Measurements from ENCODE around the gene NLGN4X.

- TF ChIP-seq POLR2A (IDR thresholded peaks at IDR 0.05; ENCODE audit: low read depth, low read length), result no peak
- TF ChIP-seq TAF1 (IDR thresholded peaks at IDR 0.05; ENCODE audit: low read depth, low read length), result no peak
- no peak for TF ChIP-seq SPI1 (IDR thresholded peaks at IDR 0.05; ENCODE audit: low read depth, low read length)
These were observed 237.3 kb downstream of the NLGN4X start for GRCh38 chrX:5991393-5991792.
